ENCODE results near the gene LIMS1.
A peak's percentile ranks its signal among the peaks of the same experiment; 100 is the strongest.
"Not testable (repeated sequence)": the region's sequence is repeated elsewhere in the genome, so short reads cannot be mapped to it uniquely, and the experiment has no call there.

The LIMS1 gene

GRCh38 chr2:108634576-108635160 is 100.4 kb downstream of the LIMS1 start:
- peak; percentile 24 for DNase-seq (ENCODE audit: low read depth)

- no peak for DNase-seq (ENCODE audit: low read depth)
Measured at GRCh38 chr2:108635630-108636354, 101.5 kb downstream of the LIMS1 start.

- DNase-seq (ENCODE audit: low read depth) = peak; percentile 87
Measured at GRCh38 chr2:108637304-108637669, 103.0 kb downstream of the LIMS1 start.

- DNase-seq (ENCODE audit: low read depth) = peak; percentile 92
Measured at GRCh38 chr2:108640731-108641130, 106.5 kb downstream of the LIMS1 start.

- DNase-seq (ENCODE audit: low read depth) = no peak
Measured at GRCh38 chr2:108641756-108642155, 107.5 kb downstream of the LIMS1 start.

- no peak for DNase-seq (ENCODE audit: low read depth)
Measured at GRCh38 chr2:108643261-108643849, 109.1 kb downstream of the LIMS1 start.

- DNase-seq (ENCODE audit: low read depth) = not testable (repeated sequence)
Measured at GRCh38 chr2:108643862-108644261, 109.6 kb downstream of the LIMS1 start.

- not testable (repeated sequence) for DNase-seq (ENCODE audit: low read depth)
Measured at GRCh38 chr2:108644446-108644845, 110.2 kb downstream of the LIMS1 start.

GRCh38 chr2:108648796-108649195 is 114.5 kb downstream of the LIMS1 start:
- DNase-seq (ENCODE audit: low read depth) = peak; percentile 50

- not testable (repeated sequence) for DNase-seq (ENCODE audit: low read depth)
Measured at GRCh38 chr2:108650465-108650864, 116.2 kb downstream of the LIMS1 start.

GRCh38 chr2:108651468-108651867 is 117.2 kb downstream of the LIMS1 start:
- not testable (repeated sequence) for DNase-seq (ENCODE audit: low read depth)

- peak; percentile 93 for DNase-seq (ENCODE audit: low read depth)
Measured at GRCh38 chr2:108652187-108652931, 118.1 kb downstream of the LIMS1 start.

- DNase-seq (ENCODE audit: low read depth) = peak; percentile 28
Measured at GRCh38 chr2:108653425-108653824, 119.2 kb downstream of the LIMS1 start.

- DNase-seq (ENCODE audit: low read depth) = peak; percentile 48
Measured at GRCh38 chr2:108653849-108654248, 119.6 kb downstream of the LIMS1 start.

GRCh38 chr2:108654521-108655125 is 120.4 kb downstream of the LIMS1 start:
- peak; percentile 90 for DNase-seq (ENCODE audit: low read depth)

GRCh38 chr2:108655270-108655669 is 121.0 kb downstream of the LIMS1 start:
- not testable (repeated sequence) for DNase-seq (ENCODE audit: low read depth)

GRCh38 chr2:108656282-108656681 is 122.0 kb downstream of the LIMS1 start:
- DNase-seq (ENCODE audit: low read depth) = not testable (repeated sequence)

- DNase-seq (ENCODE audit: low read depth) = not testable (repeated sequence)
Measured at GRCh38 chr2:108657517-108657916, 123.2 kb downstream of the LIMS1 start.

- not testable (repeated sequence) for DNase-seq (ENCODE audit: low read depth)
Measured at GRCh38 chr2:108658553-108658952, 124.3 kb downstream of the LIMS1 start.

GRCh38 chr2:108661493-108661892 is 127.2 kb downstream of the LIMS1 start:
- not testable (repeated sequence) for DNase-seq (ENCODE audit: low read depth)

- peak; percentile 90 for DNase-seq (ENCODE audit: low read depth)
Measured at GRCh38 chr2:108662207-108662612, 127.9 kb downstream of the LIMS1 start.

GRCh38 chr2:108663346-108663745 is 129.1 kb downstream of the LIMS1 start:
- DNase-seq (ENCODE audit: low read depth) = not testable (repeated sequence)

Data from EH (cell line).